Small intestine (tissue), 7 donors: ENCODE data around the gene GLRX2. TPM values are rescaled to one million over a fixed set of nuclear protein-coding genes. Genes with fewer than 3 reads are reported as not detected.

Experiments used
- DNase-seq, 2 donors: peaks; one replicate each; pipeline versions ENCODE4 v3.0.0 to v3.0.0-alpha.2; 2013
- FAIRE-seq: peaks from 2 replicates; lab custom pipeline; 2012; peaks lifted over from hg19 to GRCh38; lab: Jason Lieb, UNC
- H3K27ac ChIP-seq, 3 donors: one replicate each; pipeline ENCODE4 v1.5.1; 2013; ENCODE audit warnings: low read length in 2 of 3, mild to moderate bottlenecking in 2 of 3, control low read depth in 1 of 3, inconsistent platforms in 1 of 3, low read depth in 1 of 3, moderate library complexity in 1 of 3
- H3K27me3 ChIP-seq, 3 donors: one replicate each; pipeline ENCODE4 v1.6.1; 2013; ENCODE audit warnings: low read length in 3 of 3, inconsistent platforms in 1 of 3; ENCODE audit not compliant: control insufficient read depth in 3 of 3, insufficient read depth in 3 of 3
- H3K36me3 ChIP-seq, 3 donors: one replicate each; pipeline ENCODE4 v1.6.1; 2013; ENCODE audit warnings: low read length in 3 of 3, inconsistent platforms in 1 of 3, low read depth in 1 of 3, mild to moderate bottlenecking in 1 of 3, moderate library complexity in 1 of 3; ENCODE audit not compliant: control insufficient read depth in 3 of 3, insufficient read depth in 2 of 3
- H3K4me1 ChIP-seq, 3 donors: one replicate each; pipeline ENCODE4 v1.6.1; 2013; ENCODE audit warnings: low read length in 2 of 3, inconsistent platforms in 1 of 3, low read depth in 1 of 3, mild to moderate bottlenecking in 1 of 3, moderate library complexity in 1 of 3; ENCODE audit not compliant: control insufficient read depth in 3 of 3, insufficient read depth in 2 of 3
- H3K4me3 ChIP-seq, 3 donors: one replicate each; pipeline ENCODE4 v1.5.1; 2013; ENCODE audit warnings: low read length in 3 of 3, control low read depth in 1 of 3, inconsistent platforms in 1 of 3, low read depth in 1 of 3, mild to moderate bottlenecking in 1 of 3, moderate library complexity in 1 of 3
- H3K9me3 ChIP-seq, 2 donors: one replicate each; pipeline ENCODE4 v1.6.1; 2013; ENCODE audit warnings: low read depth in 1 of 2, low read length in 1 of 2; ENCODE audit not compliant: control insufficient read depth in 2 of 2, insufficient read depth in 1 of 2
- WGBS, 3 donors: extraction: QIAGEN DNeasy Blood & Tissue Kit; methylation state at CpG; one replicate each; pipeline ENCODE4 v1.1.7; 2013; 5-methylcytosine and 5-hydroxymethylcytosine counted together
- polyA plus RNA-seq, 4 donors: library from polyadenylated mRNA; stranded (reverse) in 3 of 4; unstranded in 1 of 4; fragments of 200-250 nt in 3 of 4; fragments of 120-200 nt in 1 of 4; gene quantifications; one replicate each; pipeline versions ENCODE4 v1.2.1 to v1.2.3, GENCODE V29; 2013
- donor health status: healthy with polysubstance abuse.
- donor health status: control.
- donor health status: control.
- donor health status: Bipolar disorder and iron deficiency.
- donor health status: healthy.

The GLRX2 gene
- polyA plus RNA-seq, 4 donors = 17.4 to 27.3 (median 21.5) TPM

- 76 to 82% (median 79%) methylated on average over 4 of the region's 4 CpGs for WGBS, 3 donors
- DNase-seq = no peak
Measured at GRCh38 chr1:193069748-193070385, 35.3 kb downstream of the GLRX2 start.

DNA sequence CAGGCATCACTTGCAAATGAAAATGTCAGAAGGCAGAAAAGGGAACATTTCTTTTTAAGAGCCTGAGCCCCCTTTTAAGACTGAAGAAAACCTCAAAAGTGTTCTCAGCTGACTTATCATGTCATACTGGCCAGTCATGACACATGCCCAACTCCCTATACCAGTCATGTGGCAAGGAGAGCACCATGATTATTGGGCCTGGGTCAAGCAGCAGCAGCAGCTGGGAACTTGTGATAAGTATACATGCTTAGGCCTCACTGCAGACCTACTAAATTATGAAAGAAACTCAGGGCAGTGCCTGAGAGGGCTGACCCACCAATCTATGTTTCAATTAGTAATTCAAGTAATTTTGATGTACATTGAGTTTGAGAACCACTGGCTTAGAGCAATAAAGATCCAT is 37.2 kb downstream of the GLRX2 start:
- Histone ChIP-seq H3K9me3 (no peaks in the 10 kb centered on the region), H3K36me3 (peaks cover 0 to 9% (median 2%) of the 10 kb centered on the region in 3 donors), H3K27ac (no peak overlapping the region), H3K4me1 (peaks cover 0 to 3% (median 0%) of the 10 kb centered on the region in 3 donors), H3K27me3 (no peaks in the 10 kb centered on the region), H3K4me3 (no peak overlapping the region)
- no peak for DNase-seq
- FAIRE-seq = no peak

More at GRCh38 chr1:193069748-193070385, 35.3 kb downstream of the GLRX2 start:
- no peaks in the 10 kb centered on the region for H3K9me3 ChIP-seq
- H3K4me3 ChIP-seq = no peak overlapping the region
- H3K27ac ChIP-seq = no peak overlapping the region
- peaks cover 0 to 9% (median 2%) of the 10 kb centered on the region in 3 donors for H3K36me3 ChIP-seq
- H3K4me1 ChIP-seq = no peaks in the 10 kb centered on the region
- no peaks in the 10 kb centered on the region for H3K27me3 ChIP-seq
- no peak for FAIRE-seq

DNA sequence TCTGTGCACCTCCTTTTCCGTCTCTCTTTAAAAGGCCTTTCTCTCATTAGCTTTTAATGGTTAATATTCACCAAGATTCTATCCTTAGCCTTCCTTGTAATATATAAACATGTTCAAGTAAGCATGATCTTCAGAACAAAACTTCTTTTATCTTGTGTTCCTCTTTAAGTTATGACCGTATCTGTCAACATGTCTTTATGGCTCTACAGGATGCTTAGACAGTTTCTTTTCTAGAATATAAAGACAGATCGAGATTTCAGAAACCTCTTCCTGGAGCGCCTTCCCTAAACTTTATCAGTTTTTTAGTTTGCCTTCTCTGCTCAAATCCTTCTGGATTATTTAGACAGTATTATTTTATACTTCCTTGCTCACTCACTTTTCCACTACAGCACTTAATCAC is 38.6 kb downstream of the GLRX2 start:
- Histone ChIP-seq H3K4me3 (no peak overlapping the region), H3K9me3 (no peaks in the 10 kb centered on the region), H3K4me1 (peaks cover 0 to 3% (median 0%) of the 10 kb centered on the region in 3 donors), H3K27me3 (no peaks in the 10 kb centered on the region), H3K27ac (no peak overlapping the region), H3K36me3 (peaks cover 0 to 6% (median 0%) of the 10 kb centered on the region in 3 donors)
- WGBS, 3 donors = 80 to 86% (median 86%) methylated on average over 4 of the region's 4 CpGs
- FAIRE-seq = no peak
- no peak for DNase-seq

DNA sequence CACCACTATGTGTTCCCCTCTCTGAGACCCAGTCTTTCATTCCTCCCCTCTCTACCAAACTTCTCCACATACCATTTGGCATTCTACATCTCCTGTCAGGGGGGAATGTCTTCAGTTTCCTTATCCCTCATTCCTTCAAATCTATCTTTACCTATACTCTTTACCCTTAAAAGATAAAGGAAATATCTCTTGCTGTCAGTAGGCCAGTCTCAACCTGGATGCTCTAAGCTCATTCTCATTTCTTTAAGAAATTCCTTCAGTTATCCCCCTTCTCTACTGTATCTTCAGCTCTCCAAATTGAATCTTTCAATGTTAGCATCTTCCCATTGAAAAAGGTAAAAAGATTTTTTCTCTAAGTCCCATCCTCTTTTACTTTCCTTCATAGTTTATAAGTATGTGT is 39.3 kb downstream of the GLRX2 start:
- H3K4me1 ChIP-seq = peaks cover 0 to 5% (median 0%) of the 10 kb centered on the region in 3 donors
- DNase-seq (no peak), FAIRE-seq (no peak)
- no peaks in the 10 kb centered on the region for H3K27me3 ChIP-seq
- no peak overlapping the region for H3K4me3 ChIP-seq
- H3K9me3 ChIP-seq = no peaks in the 10 kb centered on the region
- H3K27ac ChIP-seq = no peak overlapping the region
- peaks cover 0 to 4% (median 0%) of the 10 kb centered on the region in 3 donors for H3K36me3 ChIP-seq

GRCh38 chr1:193062698-193063463 is 42.3 kb downstream of the GLRX2 start:
- H3K27ac ChIP-seq = no peak overlapping the region
- no peaks in the 10 kb centered on the region for H3K9me3 ChIP-seq
- no peak for FAIRE-seq
- no peaks in the 10 kb centered on the region for H3K36me3 ChIP-seq
- 85 to 92% (median 89%) methylated on average over 4 of the region's 4 CpGs for WGBS, 3 donors
- H3K4me1 ChIP-seq = peaks cover 0 to 6% (median 0%) of the 10 kb centered on the region in 3 donors
- DNase-seq = no peak
- no peak overlapping the region for H3K4me3 ChIP-seq
- H3K27me3 ChIP-seq = no peaks in the 10 kb centered on the region

DNA sequence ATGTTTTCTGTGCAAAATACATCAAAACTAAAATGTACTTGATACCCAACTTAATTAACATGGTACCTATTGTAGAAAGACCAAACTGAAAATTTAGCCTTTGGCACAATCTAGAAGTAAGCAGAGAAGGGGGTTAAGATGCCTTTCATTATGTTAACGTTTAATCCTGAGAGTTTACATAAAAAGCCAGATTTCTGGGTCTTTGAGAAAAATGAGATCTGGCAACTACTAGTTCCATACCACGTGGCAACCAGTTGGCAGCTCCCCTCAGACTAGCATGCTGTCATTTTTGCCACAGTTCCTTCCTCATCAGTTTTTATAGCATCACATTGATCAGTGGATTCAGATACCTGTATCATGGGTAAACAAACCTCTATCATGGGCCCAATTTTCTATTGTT is 44.3 kb downstream of the GLRX2 start:
- H3K4me3 ChIP-seq = peak overlapping the region in 1 of 3 donors; percentile 81
- no peaks in the 10 kb centered on the region for H3K36me3 ChIP-seq
- FAIRE-seq (no peak), DNase-seq (peak; percentile 19 to 24)
- H3K9me3 ChIP-seq = no peaks in the 10 kb centered on the region
- no peaks in the 10 kb centered on the region for H3K27me3 ChIP-seq
- H3K4me1 ChIP-seq = peaks cover 0 to 8% (median 0%) of the 10 kb centered on the region in 3 donors
- H3K27ac ChIP-seq = peak overlapping the region in 1 of 3 donors; percentile 97
- WGBS, 3 donors = 6 to 13% (median 11%) methylated on average over 2 of the region's 2 CpGs

DNA sequence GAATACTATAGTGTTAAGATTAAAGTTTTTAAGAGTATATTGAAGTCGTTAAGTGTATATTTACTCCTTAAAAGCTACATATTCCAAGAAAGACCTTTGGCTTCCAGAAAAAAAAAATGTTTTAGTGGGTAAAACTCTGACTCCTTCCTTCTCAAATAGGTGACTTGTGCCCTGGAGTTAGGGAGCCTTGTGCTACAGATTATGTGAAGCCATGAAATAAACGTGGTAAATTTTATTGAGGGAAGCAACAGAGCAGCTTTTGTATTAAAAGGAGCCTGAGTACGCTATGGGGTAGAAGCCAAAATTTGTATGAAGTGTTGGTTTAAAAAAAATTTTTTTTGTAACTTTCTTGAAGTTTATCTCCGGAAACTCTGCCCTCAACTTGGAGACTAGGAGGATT is 44.8 kb downstream of the GLRX2 start:
- Histone ChIP-seq H3K27me3 (no peaks in the 10 kb centered on the region), H3K9me3 (no peaks in the 10 kb centered on the region), H3K27ac (peak overlapping the region in 2 of 3 donors; percentile 49 to 97), H3K36me3 (no peaks in the 10 kb centered on the region), H3K4me3 (peak overlapping the region in 2 of 3 donors; percentile 39 to 81), H3K4me1 (peaks cover 0 to 8% (median 0%) of the 10 kb centered on the region in 3 donors)
- DNase-seq = peak; percentile 10 to 30
- FAIRE-seq = no peak
- WGBS, 3 donors = 4 to 11% (median 8%) methylated on average over 4 of the region's 4 CpGs

GRCh38 chr1:193060115-193060403 is 45.2 kb downstream of the GLRX2 start:
- DNase-seq (no peak), FAIRE-seq (no peak)
- Histone ChIP-seq H3K36me3 (no peaks in the 10 kb centered on the region), H3K9me3 (no peaks in the 10 kb centered on the region), H3K4me1 (peaks cover 0 to 8% (median 0%) of the 10 kb centered on the region in 3 donors), H3K4me3 (peak overlapping the region; percentile 72 to 86 (median 81)), H3K27ac (peak overlapping the region; percentile 92 to 99 (median 97)), H3K27me3 (no peaks in the 10 kb centered on the region)
- 0 to 1% (median 1%) methylated on average over 9 of the region's 9 CpGs for WGBS, 3 donors
